Astrocyte (in vitro differentiated cells and primary cell): ENCODE data around the gene PPIA. TPM values are rescaled to one million over a fixed set of nuclear protein-coding genes. Genes with fewer than 3 reads are reported as not detected.
"Not testable (repeated sequence)": the region's sequence is repeated elsewhere in the genome, so short reads cannot be mapped to it uniquely, and the experiment has no call there.

Experiments
- DNase-seq: peaks from one replicate; pipeline ENCODE4 v3.0.0-alpha.2; 2010; ENCODE audit warnings: low read depth
- FAIRE-seq: peaks from 2 replicates; lab custom pipeline; 2011; peaks lifted over from hg19 to GRCh38; lab: Jason Lieb, UNC
- H2AFZ ChIP-seq: 2 replicates; pipeline ENCODE4 v1.6.0; 2012; ENCODE audit warnings: low read depth, low read length, inconsistent platforms
- H3K27ac ChIP-seq: 2 replicates; pipeline ENCODE4 v1.5.1; 2011; ENCODE audit warnings: low read depth, low read length, inconsistent platforms
- H3K27me3 ChIP-seq: 2 replicates; pipeline ENCODE4 v1.6.0; 2011; ENCODE audit warnings: low read length, inconsistent platforms; ENCODE audit not compliant: insufficient read depth
- H3K36me3 ChIP-seq: 2 replicates; pipeline ENCODE4 v1.5.1; 2011; ENCODE audit warnings: low read length, inconsistent platforms; ENCODE audit not compliant: insufficient read depth
- H3K4me1 ChIP-seq: 2 replicates; pipeline ENCODE4 v1.5.1; 2011; ENCODE audit warnings: low read length, inconsistent platforms; ENCODE audit not compliant: insufficient read depth
- H3K4me2 ChIP-seq: 2 replicates; pipeline ENCODE4 v1.6.0; 2012; ENCODE audit warnings: low read length, inconsistent platforms
- H3K4me3 ChIP-seq: 2 replicates; pipeline ENCODE4 v1.5.1; 2011; ENCODE audit warnings: low read depth, mild to moderate bottlenecking, low read length, inconsistent platforms; ENCODE audit not compliant: insufficient read depth
- H3K79me2 ChIP-seq: 2 replicates; pipeline ENCODE4 v1.6.0; 2012; ENCODE audit warnings: mild to moderate bottlenecking, low read length, inconsistent platforms; ENCODE audit not compliant: insufficient read depth
- H3K9ac ChIP-seq: 2 replicates; pipeline ENCODE4 v1.6.0; 2012; ENCODE audit warnings: mild to moderate bottlenecking, low read length, inconsistent platforms
- H3K9me3 ChIP-seq: 2 replicates; pipeline ENCODE4 v1.5.1; 2012; ENCODE audit warnings: low read depth, mild to moderate bottlenecking, low read length, inconsistent platforms; ENCODE audit not compliant: insufficient read depth
- H4K20me1 ChIP-seq: 2 replicates; pipeline ENCODE4 v1.6.0; 2012; ENCODE audit warnings: low read length, inconsistent platforms; ENCODE audit not compliant: insufficient read depth
- H3K27ac Mint-ChIP-seq: one replicate; pipeline ENCODE4 v1.8.0; 2021; ENCODE audit warnings: mild to moderate bottlenecking, mixed read lengths; ENCODE audit not compliant: unreplicated experiment
- H3K27me3 Mint-ChIP-seq: one replicate; pipeline ENCODE4 v1.8.0; 2021; ENCODE audit warnings: low read depth, mixed read lengths; ENCODE audit not compliant: unreplicated experiment
- H3K36me3 Mint-ChIP-seq: one replicate; pipeline ENCODE4 v1.8.0; 2021; ENCODE audit warnings: low read depth, mixed read lengths; ENCODE audit not compliant: unreplicated experiment
- H3K4me1 Mint-ChIP-seq: one replicate; pipeline ENCODE4 v1.8.0; 2021; ENCODE audit warnings: low read depth, mixed read lengths; ENCODE audit not compliant: unreplicated experiment
- H3K4me3 Mint-ChIP-seq: one replicate; pipeline ENCODE4 v1.8.0; 2021; ENCODE audit warnings: mild to moderate bottlenecking, moderate library complexity, mixed read lengths; ENCODE audit not compliant: unreplicated experiment
- H3K9me3 Mint-ChIP-seq: one replicate; pipeline ENCODE4 v1.8.0; 2021; ENCODE audit warnings: mild to moderate bottlenecking, mixed read lengths; ENCODE audit not compliant: unreplicated experiment
- CTCF ChIP-seq: IDR thresholded peaks from 2 replicates; pipeline ENCODE4 v1.5.1; 2011; ENCODE audit warnings: low read depth, mild to moderate bottlenecking, inconsistent platforms, low read length, moderate library complexity; ENCODE audit not compliant: insufficient read depth
- EZH2 ChIP-seq: IDR thresholded peaks from 2 replicates; pipeline ENCODE4 v1.6.1; 2012; ENCODE audit warnings: mild to moderate bottlenecking, low read length, inconsistent platforms; ENCODE audit not compliant: insufficient read depth
- total RNA-seq: library from RNA; stranded (reverse); gene quantifications from 2 replicates; pipeline ENCODE4 v1.2.1, GENCODE V29; 2021

PPIA gene
- total RNA-seq, 1 donor from 2014 or later = 1,628 TPM

GRCh38 chr7:44824894-44825526 lies 28.5 kb downstream of the PPIA start:
- H4K20me1 ChIP-seq = no peaks in the 10 kb centered on the region
- H3K27me3 ChIP-seq = no peaks in the 10 kb centered on the region
- H3K79me2 ChIP-seq = no peaks in the 10 kb centered on the region
- Mint-ChIP-seq H3K9me3 (no peaks in the 10 kb centered on the region), H3K4me3 (peak overlapping the region; percentile 7), H3K27me3 (no peaks in the 10 kb centered on the region), H3K4me1 (peaks cover 14% of the 10 kb centered on the region), H3K36me3 (peaks cover 16% of the 10 kb centered on the region), H3K27ac (no peak overlapping the region)
- no peak for DNase-seq
- H3K27ac ChIP-seq = no peak overlapping the region
- no peak overlapping the region for H3K4me3 ChIP-seq
- no peak for FAIRE-seq
- H3K36me3 ChIP-seq = peaks cover 15% of the 10 kb centered on the region
- H3K9ac ChIP-seq = no peak overlapping the region
- H2AFZ ChIP-seq = no peak overlapping the region
- TF ChIP-seq EZH2 = no peak
- no peak for TF ChIP-seq CTCF
- no peak overlapping the region for H3K4me2 ChIP-seq
- no peaks in the 10 kb centered on the region for H3K4me1 ChIP-seq
- no peaks in the 10 kb centered on the region for H3K9me3 ChIP-seq

GRCh38 chr7:44827567-44827966 lies 31.1 kb downstream of the PPIA start:
- Mint-ChIP-seq H3K4me3 (no peak overlapping the region), H3K27ac (no peak overlapping the region), H3K4me1 (peaks cover 14% of the 10 kb centered on the region), H3K27me3 (no peaks in the 10 kb centered on the region), H3K9me3 (no peaks in the 10 kb centered on the region), H3K36me3 (peaks cover 18% of the 10 kb centered on the region)
- Histone ChIP-seq H3K79me2 (no peaks in the 10 kb centered on the region), H3K36me3 (peaks cover 31% of the 10 kb centered on the region), H4K20me1 (no peaks in the 10 kb centered on the region), H2AFZ (no peak overlapping the region), H3K4me1 (no peaks in the 10 kb centered on the region), H3K4me2 (no peak overlapping the region), H3K4me3 (no peak overlapping the region), H3K9ac (no peak overlapping the region), H3K27me3 (no peaks in the 10 kb centered on the region), H3K27ac (no peak overlapping the region), H3K9me3 (no peaks in the 10 kb centered on the region)
- FAIRE-seq = no peak
- TF ChIP-seq EZH2 = no peak
- TF ChIP-seq CTCF = no peak
- no peak for DNase-seq

- no peak overlapping the region for H3K4me3 Mint-ChIP-seq
- Histone ChIP-seq H3K27ac (no peak overlapping the region), H3K79me2 (peaks cover 75% of the 10 kb centered on the region), H3K4me1 (no peaks in the 10 kb centered on the region), H3K36me3 (peaks cover 21% of the 10 kb centered on the region), H3K9ac (no peak overlapping the region), H3K4me3 (no peak overlapping the region), H3K27me3 (no peaks in the 10 kb centered on the region), H4K20me1 (peaks cover 35% of the 10 kb centered on the region), H2AFZ (no peak overlapping the region), H3K9me3 (no peaks in the 10 kb centered on the region), H3K4me2 (no peak overlapping the region)
- no peaks in the 10 kb centered on the region for H3K36me3 Mint-ChIP-seq
- FAIRE-seq = no peak
- peaks cover 2% of the 10 kb centered on the region for H3K4me1 Mint-ChIP-seq
- no peaks in the 10 kb centered on the region for H3K27me3 Mint-ChIP-seq
- DNase-seq = no peak
- TF ChIP-seq CTCF = no peak
- TF ChIP-seq EZH2 = no peak
- no peaks in the 10 kb centered on the region for H3K9me3 Mint-ChIP-seq
- H3K27ac Mint-ChIP-seq = no peak overlapping the region
These were observed 42.3 kb downstream of the PPIA start for GRCh38 chr7:44838751-44839150.

- not testable (repeated sequence) for H3K27me3 Mint-ChIP-seq, H3K9ac ChIP-seq, H3K27me3 ChIP-seq, H3K36me3 Mint-ChIP-seq, H3K27ac ChIP-seq, FAIRE-seq, H3K9me3 ChIP-seq, H3K4me3 Mint-ChIP-seq, H2AFZ ChIP-seq, H3K4me1 Mint-ChIP-seq, H3K36me3 ChIP-seq, H3K4me2 ChIP-seq, H3K4me3 ChIP-seq, H3K4me1 ChIP-seq, H3K27ac Mint-ChIP-seq, H3K9me3 Mint-ChIP-seq, DNase-seq
- Histone ChIP-seq H3K79me2 (peaks cover 93% of the 10 kb centered on the region), H4K20me1 (peaks cover 66% of the 10 kb centered on the region)
These were observed 46.2 kb downstream of the PPIA start for GRCh38 chr7:44842675-44843074.
